HG02759 (cell line): Measurements from ENCODE around the gene TFRC.
"Not testable (repeated sequence)": the region's sequence is repeated elsewhere in the genome, so short reads cannot be mapped to it uniquely, and the experiment has no call there.

ENCODE experiments used
- ATAC-seq: cut with Tn5 transposase; IDR thresholded peaks from one replicate; pipeline ENCODE4 v1.9.1; 2021; ENCODE audit warnings: mild to moderate bottlenecking, moderate library complexity; ENCODE audit not compliant: unreplicated experiment

The TFRC gene

DNA sequence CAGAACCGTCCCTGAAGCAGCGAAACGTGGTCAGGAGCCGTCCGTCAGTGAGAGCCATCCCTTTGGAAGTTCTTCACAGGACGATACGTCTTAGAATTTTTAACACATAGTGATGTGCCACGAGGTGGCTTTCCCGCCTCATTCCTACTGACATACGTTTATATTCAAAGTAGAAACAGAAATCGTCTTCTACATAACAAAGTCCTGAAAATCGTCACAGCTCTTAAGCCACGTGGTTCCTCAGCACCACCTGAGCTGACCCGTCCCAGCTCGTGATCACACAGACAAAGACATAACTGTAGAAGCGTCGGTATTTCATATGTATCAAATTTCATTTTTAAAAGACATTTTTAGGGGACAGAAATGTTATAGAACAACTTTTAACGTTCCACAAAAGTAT, 73.5 kb downstream of the TFRC start:
- no peak for ATAC-seq

DNA sequence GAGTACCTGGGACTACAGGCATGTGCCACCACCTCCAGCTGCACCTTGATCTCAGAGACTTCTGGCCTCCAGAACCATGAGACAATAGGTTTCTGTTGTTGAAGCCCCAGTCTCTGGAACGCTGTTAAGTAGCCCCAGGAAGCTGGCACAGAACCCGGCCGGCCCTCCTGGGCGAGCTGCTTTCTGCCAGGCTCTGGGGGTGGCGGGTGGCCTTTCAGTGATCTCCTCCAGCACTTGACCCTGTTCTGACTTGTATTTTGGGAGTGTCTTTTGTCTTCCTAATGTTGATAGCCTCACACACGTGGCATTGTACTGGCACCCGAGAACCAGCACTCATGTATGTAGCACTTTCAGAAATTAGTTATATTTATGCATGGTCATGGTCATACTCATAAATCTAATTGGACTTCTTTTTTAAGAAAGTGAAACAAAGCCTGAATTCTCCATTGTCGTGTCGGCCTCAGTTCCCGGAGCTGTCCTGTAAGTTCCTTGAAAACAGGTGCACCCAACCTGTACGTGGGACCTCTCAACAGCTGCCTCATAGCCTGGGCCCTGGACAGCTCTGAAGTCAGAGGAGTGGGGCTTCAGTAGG, 74.0 kb downstream of the TFRC start:
- ATAC-seq: no peak

DNA sequence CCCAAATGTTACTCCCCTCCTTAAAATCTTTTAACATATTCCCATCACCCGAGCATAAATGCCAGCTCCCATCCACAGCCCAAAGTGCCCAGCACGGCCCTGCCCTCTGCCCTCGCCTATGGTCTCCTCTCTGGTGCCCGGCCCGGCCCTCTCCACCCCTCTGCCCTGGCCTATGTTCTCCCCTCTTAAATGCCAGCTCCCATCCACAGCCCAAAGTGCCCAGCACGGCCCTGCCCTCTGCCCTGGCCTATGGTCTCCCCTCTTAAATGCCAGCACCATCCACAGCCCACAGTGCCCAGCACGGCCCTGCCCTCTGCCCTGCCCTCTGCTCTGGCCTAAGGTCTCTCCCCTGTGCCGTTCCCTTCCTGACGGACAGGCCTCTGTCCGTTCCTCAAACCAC, 76.6 kb downstream of the TFRC start:
- ATAC-seq: not testable (repeated sequence)

DNA sequence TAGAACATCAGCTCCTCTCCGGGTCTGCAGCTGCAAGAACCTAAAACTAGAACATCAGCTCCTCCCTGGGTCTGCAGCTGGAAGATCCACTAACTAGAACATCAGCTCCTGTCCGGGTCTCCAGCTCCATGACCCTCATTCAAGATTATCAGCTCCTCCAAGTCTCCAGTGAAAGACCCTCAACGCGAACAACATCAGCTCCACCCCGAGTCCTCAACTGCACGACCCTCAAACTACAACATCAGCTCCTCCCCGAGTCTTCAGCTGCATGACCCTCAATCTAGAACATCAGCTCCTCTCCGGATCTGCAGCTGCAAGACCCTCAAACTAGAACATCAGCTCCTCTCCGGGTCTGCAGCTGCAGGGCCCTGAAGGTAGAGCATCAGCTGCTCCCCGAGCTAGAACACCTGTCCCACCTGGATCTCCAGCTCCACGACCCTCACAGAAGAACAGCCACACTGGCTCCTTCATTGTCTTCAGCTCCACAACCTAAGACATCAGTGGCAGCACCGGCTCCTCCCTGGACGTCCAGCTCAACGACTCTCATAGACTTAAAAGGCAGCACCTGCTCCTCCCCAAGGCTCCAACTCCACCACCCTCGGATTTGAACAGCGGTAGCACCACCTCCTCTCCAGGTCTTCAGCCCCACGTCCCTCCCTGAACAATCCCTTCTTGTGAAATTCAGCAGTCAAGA, 77.4 kb downstream of the TFRC start:
- ATAC-seq: not testable (repeated sequence)

DNA sequence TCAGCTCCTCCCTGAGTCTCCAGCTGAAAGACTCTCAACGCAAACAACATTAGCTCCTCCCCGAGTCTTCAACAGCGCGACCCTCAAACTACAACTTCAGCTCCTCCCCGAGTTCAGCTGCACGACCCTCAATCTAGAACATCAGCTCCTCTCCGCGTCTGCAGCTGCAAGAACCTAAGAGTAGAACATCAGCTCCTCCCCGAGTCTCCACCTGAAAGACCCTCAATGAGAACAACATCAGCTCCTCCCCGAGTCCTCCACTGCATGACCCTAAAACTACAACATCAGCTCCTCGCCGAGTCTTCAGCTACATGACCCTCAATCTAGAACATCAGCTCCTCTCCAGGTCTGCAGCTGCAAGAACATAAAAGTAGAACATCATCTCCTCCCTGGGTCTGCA, 78.3 kb downstream of the TFRC start:
- no peak for ATAC-seq

DNA sequence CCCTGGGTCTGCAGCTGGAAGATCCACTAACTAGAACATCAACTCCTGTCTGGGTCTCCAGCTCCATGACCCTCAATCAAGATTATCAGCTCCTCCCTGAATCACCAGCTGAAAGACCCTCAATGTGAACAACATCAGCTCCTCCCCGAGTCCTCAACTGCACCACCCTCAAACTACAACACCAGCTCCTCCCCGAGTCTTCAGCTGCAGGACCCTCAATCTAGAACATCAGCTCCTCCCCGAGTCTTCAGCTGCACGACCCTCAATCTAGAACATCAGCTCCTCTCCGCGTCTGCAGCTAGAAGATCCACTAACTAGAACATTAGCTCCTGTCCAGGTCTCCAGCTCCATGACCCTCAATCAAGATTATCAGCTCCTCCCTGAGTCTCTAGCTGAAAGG, 79.2 kb downstream of the TFRC start:
- not testable (repeated sequence) for ATAC-seq

DNA sequence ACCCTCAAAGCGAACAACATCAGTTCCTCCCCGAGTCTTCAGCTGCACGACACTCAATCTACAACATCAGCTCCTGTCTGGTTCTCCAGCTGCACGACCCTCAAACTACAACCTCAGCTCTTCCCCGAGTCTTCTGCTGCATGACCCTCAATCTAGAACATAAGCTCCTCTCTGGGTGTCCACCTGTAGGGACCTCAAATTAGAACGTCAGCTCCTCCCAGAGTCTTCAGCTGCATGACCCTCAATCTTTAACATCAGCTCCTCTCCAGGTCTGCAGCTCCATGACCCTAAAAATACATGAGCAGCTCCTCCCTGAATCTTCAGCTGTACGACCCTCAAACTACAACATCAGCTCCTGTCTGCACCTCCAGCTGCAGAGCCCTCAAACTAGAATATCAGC, 80.7 kb downstream of the TFRC start:
- ATAC-seq: not testable (repeated sequence)

DNA sequence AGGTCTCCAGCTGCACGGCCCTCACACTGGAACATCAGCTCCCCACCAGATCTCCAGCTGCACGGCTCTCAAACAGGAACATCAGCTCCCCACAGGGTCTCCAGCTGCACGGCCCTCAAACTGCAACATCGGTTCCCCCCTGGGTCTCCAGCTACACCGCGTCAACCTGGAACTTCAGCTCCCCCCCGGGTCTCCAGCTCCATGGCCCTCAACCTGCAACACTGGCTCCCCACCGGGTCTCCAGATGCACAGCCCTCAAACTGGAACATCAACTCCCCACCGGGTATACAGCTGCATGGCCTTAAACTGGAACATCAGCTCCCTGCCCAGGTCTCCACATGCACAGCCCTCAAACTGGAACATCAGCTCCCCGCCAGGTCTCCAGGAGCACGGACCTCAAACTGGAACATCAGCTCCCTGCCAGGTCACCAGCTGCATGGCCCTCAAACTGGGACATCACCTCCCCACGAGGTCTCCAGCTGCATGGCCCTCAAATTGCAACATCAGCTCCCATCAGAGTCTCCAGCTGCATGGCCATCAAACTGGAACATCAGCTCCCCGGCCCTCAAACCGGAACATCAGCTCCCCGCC, 81.4 kb downstream of the TFRC start:
- not testable (repeated sequence) for ATAC-seq

DNA sequence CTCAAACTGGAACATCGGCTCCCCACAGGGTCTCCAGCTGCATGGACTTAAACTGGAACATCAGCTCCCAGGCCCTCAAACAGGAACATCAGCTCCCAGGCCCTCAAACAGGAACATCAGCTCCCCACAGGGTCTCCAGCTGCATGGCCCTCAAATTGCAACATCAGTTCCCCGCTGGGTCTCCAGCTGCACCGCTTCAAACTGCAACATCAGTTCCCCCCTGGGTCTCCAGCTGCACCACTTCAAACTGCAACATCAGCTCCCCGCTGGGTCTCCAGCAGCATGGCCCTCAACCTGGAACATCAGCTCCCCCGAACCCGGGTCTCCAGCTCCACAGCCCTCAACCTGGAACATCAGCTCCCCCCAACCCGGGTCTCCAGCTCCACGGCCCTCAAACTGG, 82.0 kb downstream of the TFRC start:
- no peak for ATAC-seq
